ENCODE data around the gene TPM3.
"Not testable (repeated sequence)": the region's sequence is repeated elsewhere in the genome, so short reads cannot be mapped to it uniquely, and the experiment has no call there.

GRCh38 chr1:154205778-154206177 is 13.9 kb upstream of the TPM3 start:
- not testable (repeated sequence) for TF ChIP-seq POLR2AphosphoS5, CTCF (IDR thresholded peaks at IDR 0.05)
